Smooth muscle cell (in vitro differentiated cells): ENCODE measurements around the gene CUTC. TPM values are rescaled to one million over a fixed set of nuclear protein-coding genes. Genes with fewer than 3 reads are reported as not detected.

Source experiments
- DNase-seq: peaks from one replicate; lab custom pipeline; 2025; ENCODE audit not compliant: unreplicated experiment; lab: John Stamatoyannopoulos, UW
- H2AFZ ChIP-seq: fragments of 200-600 bp; sonication (generic); 2 replicates; pipeline ENCODE4 v1.6.0; 2016; ENCODE audit warnings: antibody characterized with exemption, low read depth, mild to moderate bottlenecking
- H3F3A ChIP-seq: fragments of 200-600 bp; sonication (generic); 2 replicates; pipeline ENCODE4 v1.6.0; 2017; ENCODE audit warnings: antibody characterized with exemption, low read depth
- H3K27ac ChIP-seq: fragments of 200-600 bp; sonication (generic); 2 replicates; pipeline ENCODE4 v1.5.1; 2016; ENCODE audit warnings: low read depth, mild to moderate bottlenecking
- H3K27me3 ChIP-seq: fragments of 200-600 bp; sonication (generic); 2 replicates; pipeline ENCODE4 v1.6.1; 2016; ENCODE audit warnings: low read depth, mild to moderate bottlenecking
- H3K36me3 ChIP-seq: fragments of 200-600 bp; sonication (generic); 2 replicates; pipeline ENCODE4 v1.5.1; 2016; ENCODE audit warnings: low read depth
- H3K4me1 ChIP-seq: fragments of 200-600 bp; sonication (generic); 2 replicates; pipeline ENCODE4 v1.5.1; 2016; ENCODE audit warnings: low read depth
- H3K4me2 ChIP-seq: fragments of 200-600 bp; sonication (generic); 2 replicates; pipeline ENCODE4 v1.6.0; 2016; ENCODE audit warnings: mild to moderate bottlenecking
- H3K4me3 ChIP-seq: fragments of 200-600 bp; sonication (generic); 2 replicates; pipeline ENCODE4 v1.5.1; 2016; ENCODE audit warnings: mild to moderate bottlenecking
- H3K79me2 ChIP-seq: fragments of 200-600 bp; sonication (generic); 2 replicates; pipeline ENCODE4 v1.6.0; 2016; ENCODE audit warnings: low read depth, mild to moderate bottlenecking
- H3K9ac ChIP-seq: fragments of 200-600 bp; sonication (generic); 2 replicates; pipeline ENCODE4 v1.6.0; 2016; ENCODE audit warnings: low read depth
- H3K9me3 ChIP-seq: fragments of 200-600 bp; sonication (generic); replicated peaks from 2 replicates; pipeline ENCODE4 v1.5.1; 2016; ENCODE audit warnings: low read depth
- H4K20me1 ChIP-seq: fragments of 200-600 bp; sonication (generic); 2 replicates; pipeline ENCODE4 v1.6.0; 2016; ENCODE audit warnings: low read depth
- CTCF ChIP-seq: fragments of 200-600 bp; sonication (generic); IDR thresholded peaks from 2 replicates; pipeline ENCODE4 v1.5.1; 2017; ENCODE audit warnings: borderline replicate concordance, mild to moderate bottlenecking, antibody characterized with exemption; ENCODE audit not compliant: insufficient read depth, poor library complexity, severe bottlenecking
- WGBS: methylation state at CpG from one replicate; pipeline ENCODE4 v1.1.7; 2016; ENCODE audit warnings: low lambda C conversion rate; 5-methylcytosine and 5-hydroxymethylcytosine counted together
- polyA plus RNA-seq: library from polyadenylated mRNA; unstranded; fragments of >200 nt; fragmentation: Nextera tagmentation; extraction: Ambion mirVana; gene quantifications from 2 replicates; pipeline ENCODE4 v1.2.1, GENCODE V29; 2016
- total RNA-seq: library from RNA; depleted of rRNA; stranded (reverse); fragments of >200 nt; gene quantifications from 2 replicates; pipeline ENCODE4 v1.2.3, GENCODE V29; 2014

Gene CUTC
- total and polyA plus RNA-seq, 2 experiments from 2014 or later: 16.0 to 20.1 TPM

DNA sequence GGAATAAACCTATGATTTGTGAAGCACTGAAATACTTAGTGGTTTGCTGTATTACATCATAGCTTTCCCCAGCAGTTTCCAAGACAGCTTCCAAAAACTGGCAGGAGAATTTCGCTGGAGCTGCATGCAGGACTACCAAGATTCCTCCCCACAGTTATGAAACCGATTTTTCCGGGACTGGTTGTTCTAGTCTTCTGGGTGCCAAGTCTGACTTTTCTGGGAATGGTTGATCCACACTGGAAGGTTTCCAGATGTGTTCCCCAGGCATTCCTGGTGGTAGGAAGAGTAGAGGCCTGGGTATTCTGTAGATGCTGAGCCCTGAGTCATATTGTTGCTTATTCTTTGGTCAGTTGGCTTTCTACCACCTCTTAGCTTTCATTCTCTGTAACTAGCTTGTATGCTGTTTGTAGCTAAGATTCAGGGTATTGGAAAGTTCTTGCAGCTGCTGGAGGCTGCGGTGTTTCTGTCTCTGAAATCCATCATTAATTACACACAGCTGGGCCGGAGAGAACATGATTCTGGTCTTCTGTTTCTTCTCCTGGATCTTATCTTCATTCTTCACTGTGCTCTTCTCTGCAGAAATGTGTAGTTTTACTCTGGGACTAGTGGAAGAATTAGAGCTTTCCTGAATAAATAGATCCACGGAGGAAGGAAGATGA lies 56.7 kb downstream of the CUTC start:
- Histone ChIP-seq H3K9me3 (no peaks in the 10 kb centered on the region), H3F3A (no peaks in the 10 kb centered on the region), H3K27ac (peak overlapping the region; percentile 20), H4K20me1 (no peaks in the 10 kb centered on the region), H3K4me1 (no peaks in the 10 kb centered on the region), H3K9ac (no peak overlapping the region), H3K36me3 (no peaks in the 10 kb centered on the region), H3K79me2 (no peaks in the 10 kb centered on the region), H3K4me3 (no peak overlapping the region), H3K4me2 (peak overlapping the region; percentile 66), H2AFZ (no peak overlapping the region), H3K27me3 (no peaks in the 10 kb centered on the region)
- 53% methylated on average over 6 of the region's 6 CpGs for WGBS
- no peak for DNase-seq
- no peak for TF ChIP-seq CTCF

GRCh38 chr10:99791831-99792230 lies 59.8 kb downstream of the CUTC start:
- Histone ChIP-seq H2AFZ (no peak overlapping the region), H3K9me3 (no peaks in the 10 kb centered on the region), H4K20me1 (no peaks in the 10 kb centered on the region), H3K27ac (no peak overlapping the region), H3K79me2 (no peaks in the 10 kb centered on the region), H3K4me3 (no peak overlapping the region), H3K9ac (no peak overlapping the region), H3K4me2 (no peak overlapping the region), H3K36me3 (no peaks in the 10 kb centered on the region), H3K4me1 (no peaks in the 10 kb centered on the region), H3F3A (no peaks in the 10 kb centered on the region), H3K27me3 (no peaks in the 10 kb centered on the region)
- DNase-seq: no peak
- TF ChIP-seq CTCF: no peak
- 95% methylated on average over 3 of the region's 3 CpGs for WGBS

DNA sequence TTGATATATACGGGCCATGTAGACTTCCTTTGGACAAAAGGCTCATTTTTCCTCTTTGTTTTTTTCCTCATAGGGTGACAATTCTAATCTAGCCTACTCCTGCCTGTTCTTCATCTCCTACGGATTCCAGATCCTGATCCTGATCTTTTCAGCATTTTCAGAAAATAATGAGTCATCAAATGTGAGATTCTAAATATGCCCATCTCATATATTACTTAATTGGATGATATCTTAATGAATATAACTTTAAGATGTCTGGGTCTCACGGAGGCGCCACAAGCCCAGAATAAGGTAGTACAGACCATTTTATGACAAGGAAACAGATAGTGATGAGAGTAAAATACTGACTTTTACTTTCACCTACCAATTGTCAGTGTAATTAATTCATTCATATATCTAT lies 61.8 kb downstream of the CUTC start:
- no peaks in the 10 kb centered on the region for H3K4me1 ChIP-seq
- no peak overlapping the region for H3K4me2 ChIP-seq
- H4K20me1 ChIP-seq: no peaks in the 10 kb centered on the region
- 88% methylated on average over 4 of the region's 4 CpGs for WGBS
- H3K27ac ChIP-seq: no peak overlapping the region
- H3K4me3 ChIP-seq: no peak overlapping the region
- H3K27me3 ChIP-seq: no peaks in the 10 kb centered on the region
- H3K9ac ChIP-seq: no peak overlapping the region
- DNase-seq: no peak
- no peak for TF ChIP-seq CTCF
- H3K36me3 ChIP-seq: no peaks in the 10 kb centered on the region
- no peaks in the 10 kb centered on the region for H3F3A ChIP-seq
- H3K79me2 ChIP-seq: no peaks in the 10 kb centered on the region
- H3K9me3 ChIP-seq: no peaks in the 10 kb centered on the region
- H2AFZ ChIP-seq: no peak overlapping the region

- Histone ChIP-seq H3K79me2 (no peaks in the 10 kb centered on the region), H3K9ac (no peak overlapping the region), H3K36me3 (no peaks in the 10 kb centered on the region), H3K4me3 (no peak overlapping the region), H3F3A (no peaks in the 10 kb centered on the region), H3K9me3 (no peaks in the 10 kb centered on the region), H4K20me1 (no peaks in the 10 kb centered on the region), H3K27ac (no peak overlapping the region), H2AFZ (no peak overlapping the region), H3K4me1 (no peaks in the 10 kb centered on the region), H3K27me3 (peaks cover 2% of the 10 kb centered on the region), H3K4me2 (no peak overlapping the region)
- DNase-seq: no peak
- WGBS: 89% methylated on average over 6 of the region's 6 CpGs
- no peak for TF ChIP-seq CTCF
Observed at GRCh38 chr10:99796928-99797327, 64.9 kb downstream of the CUTC start.
